Frontal cortex (tissue), 4 donors: Measurements from ENCODE around the gene MDFI. TPM values are rescaled to one million over a fixed set of nuclear protein-coding genes. Genes with fewer than 3 reads are reported as not detected.

ENCODE experiments used
- DNase-seq, 2 donors: peaks; one replicate each; pipeline ENCODE4 v3.0.0; 2012; ENCODE audit warnings: low spot score in 2 of 2
- FAIRE-seq: peaks from 2 replicates; lab custom pipeline; 2012; peaks lifted over from hg19 to GRCh38; lab: Jason Lieb, UNC
- total RNA-seq: library from RNA; depleted of rRNA; stranded (reverse); fragments of >200 nt; gene quantifications from one replicate; pipeline ENCODE4 v1.2.3, GENCODE V29; 2014
- donor health status: control.
- donor health status: control.
- donor health status: control.

The MDFI gene
- total RNA-seq, 1 donor from 2014 or later, result 11.4 TPM

DNA sequence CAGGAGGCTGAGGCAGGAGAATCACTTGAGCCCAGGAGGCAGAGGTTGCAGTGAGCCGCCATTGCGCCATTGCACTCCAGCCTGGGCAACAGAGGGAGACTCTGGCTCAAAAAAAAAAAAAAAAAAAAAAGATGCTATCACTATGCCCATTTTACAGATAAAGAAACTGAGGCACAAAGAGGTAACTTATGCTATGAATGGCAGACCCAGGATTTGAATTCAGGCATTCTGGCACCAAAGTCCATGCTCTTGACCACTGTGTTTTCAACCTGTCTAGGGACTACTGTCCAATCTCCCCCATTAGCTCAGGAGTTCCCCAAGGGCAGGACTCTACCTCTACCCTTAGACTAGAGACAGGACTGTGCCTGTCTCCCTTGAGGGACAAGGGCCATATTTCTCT, 9.1 kb upstream of the MDFI start:
- FAIRE-seq (no peak), DNase-seq (no peak)

GRCh38 chr6:41630069-41630468, 8.2 kb upstream of the MDFI start:
- FAIRE-seq, result no peak
- no peak for DNase-seq

DNA sequence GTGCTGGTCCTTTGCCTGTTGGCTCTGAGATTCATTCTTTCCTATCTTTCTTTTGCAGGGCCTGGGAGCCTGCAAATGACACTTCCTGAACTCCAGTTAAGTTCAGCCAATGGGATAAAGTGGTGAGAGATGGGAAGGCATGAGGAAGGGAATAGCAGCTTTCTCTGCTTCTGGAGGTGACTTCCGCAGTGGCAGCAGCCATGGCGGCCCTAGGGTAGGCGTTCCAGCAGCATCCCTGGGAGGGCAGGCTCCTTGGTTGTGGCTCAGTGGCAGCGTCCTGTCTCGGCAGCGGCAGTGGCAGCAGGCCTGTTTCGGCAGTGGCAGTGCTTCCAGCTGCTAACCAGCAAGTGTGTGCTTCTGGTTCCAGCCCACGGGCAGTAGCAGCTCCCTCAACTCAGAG, 7.3 kb upstream of the MDFI start:
- DNase-seq (no peak), FAIRE-seq (no peak)

GRCh38 chr6:41633056-41633634, 5.1 kb upstream of the MDFI start:
- no peak for DNase-seq

GRCh38 chr6:41634657-41635056, 3.6 kb upstream of the MDFI start:
- no peak for FAIRE-seq
- no peak for DNase-seq

More at GRCh38 chr6:41633056-41633634, 5.1 kb upstream of the MDFI start:
- FAIRE-seq, result no peak

- FAIRE-seq (no peak), DNase-seq (no peak)
These were observed 2.9 kb upstream of the MDFI start for GRCh38 chr6:41635365-41635764.

GRCh38 chr6:41636833-41637193, 1.5 kb upstream of the MDFI start:
- FAIRE-seq, result no peak
- peak in 1 of 2 donors; percentile 52 for DNase-seq

DNA sequence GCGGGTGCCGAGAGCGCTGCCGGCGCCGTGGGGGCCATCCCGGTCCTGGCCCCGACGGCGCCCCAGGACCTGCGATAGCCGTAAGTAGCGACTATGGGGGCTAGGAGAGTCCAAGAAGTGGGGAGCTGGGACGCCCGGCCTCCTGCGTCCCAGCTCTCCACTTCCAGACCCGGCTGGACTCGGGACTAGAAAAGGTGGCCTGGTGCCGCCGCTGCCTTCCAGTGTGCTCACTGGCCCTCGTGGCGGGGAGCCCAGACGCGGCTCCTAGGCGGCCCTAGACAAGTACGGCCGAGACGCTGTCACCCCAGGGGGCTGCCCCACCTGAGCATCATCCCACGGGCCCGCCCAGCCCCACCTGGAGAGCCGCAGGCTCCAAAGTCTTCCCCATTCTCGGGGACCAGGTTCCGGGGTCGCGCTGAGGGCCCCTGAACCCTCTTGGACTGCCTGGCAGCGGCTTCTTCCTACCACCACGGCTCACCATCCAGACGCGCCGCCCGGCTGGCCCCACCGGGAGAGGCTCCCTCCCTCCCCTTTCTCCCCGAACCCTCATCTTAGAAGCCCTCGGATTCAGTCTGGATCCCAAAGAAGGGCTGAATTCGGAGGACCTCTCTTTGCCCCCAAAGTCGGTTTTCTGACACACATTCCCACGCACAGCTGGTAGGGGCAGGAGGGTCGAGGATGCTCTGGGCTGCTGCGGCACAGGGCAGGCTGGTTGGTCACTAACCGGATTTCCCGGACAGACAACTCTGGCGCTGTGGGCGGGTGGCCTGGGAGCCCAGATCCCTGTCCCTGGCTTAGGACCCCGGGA, 870 bp upstream of the MDFI start:
- DNase-seq (no peak), FAIRE-seq (no peak)

GRCh38 chr6:41638935-41639808, 904 bp downstream of the MDFI start:
- DNase-seq, result no peak
- no peak for FAIRE-seq

- FAIRE-seq (no peak), DNase-seq (no peak)
These were observed 1.6 kb downstream of the MDFI start for GRCh38 chr6:41639809-41640371.

- DNase-seq (no peak), FAIRE-seq (no peak)
These were observed 2.2 kb downstream of the MDFI start for GRCh38 chr6:41640426-41640825.

DNA sequence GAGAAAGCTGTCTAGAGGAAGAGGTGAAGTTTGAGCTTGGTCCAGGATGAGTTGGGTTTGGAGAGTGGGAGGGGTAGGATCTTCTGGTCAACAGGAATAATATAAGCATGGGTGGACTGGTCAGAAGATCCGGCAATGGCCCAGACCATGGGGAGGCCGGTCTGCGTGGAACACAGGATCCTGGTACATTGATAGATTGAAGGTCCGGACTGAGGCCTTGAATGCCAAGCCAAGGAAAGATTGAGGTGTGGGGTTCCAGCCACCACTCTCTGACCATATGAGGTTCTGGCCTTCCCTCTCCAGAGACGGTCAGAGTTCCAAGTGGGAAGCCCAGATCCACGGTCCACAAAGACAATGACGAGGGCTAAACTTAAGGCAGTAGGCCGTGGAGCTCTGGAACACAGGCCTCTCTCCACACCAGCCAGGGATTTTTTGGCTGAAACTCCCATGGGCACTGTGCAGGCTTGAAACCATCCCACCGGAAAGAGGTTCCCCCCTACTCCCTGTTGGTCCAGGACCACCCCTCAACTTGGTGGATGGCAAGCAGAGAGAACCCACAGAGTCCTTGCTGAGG, 3.2 kb downstream of the MDFI start:
- no peak for FAIRE-seq

GRCh38 chr6:41642090-41642959, 4.1 kb downstream of the MDFI start:
- DNase-seq, result no peak
- no peak for FAIRE-seq

More for the DNA sequence above, 3.2 kb downstream of the MDFI start:
- DNase-seq, result no peak

GRCh38 chr6:41642960-41643898, 5.0 kb downstream of the MDFI start:
- FAIRE-seq, result no peak

DNA sequence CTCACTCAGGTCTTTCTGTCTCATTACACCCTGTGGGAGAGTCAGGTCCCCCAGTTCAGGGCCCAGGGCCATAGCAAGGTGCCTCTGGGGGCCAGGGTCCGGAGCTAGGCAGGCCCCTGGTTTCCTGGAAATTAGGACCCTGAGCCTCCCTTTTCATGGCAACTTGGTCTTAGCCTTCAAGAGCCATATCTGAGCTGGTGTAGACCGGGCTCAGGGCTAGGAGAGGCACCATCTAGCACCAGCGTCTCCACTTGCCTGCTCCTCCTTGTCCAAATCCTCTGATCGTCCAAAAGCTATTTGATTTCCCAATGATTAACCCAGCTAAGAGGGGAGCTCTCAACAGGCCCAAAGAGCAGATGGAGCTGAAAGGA, 5.6 kb downstream of the MDFI start:
- FAIRE-seq, result no peak
- DNase-seq, result no peak

More at GRCh38 chr6:41642960-41643898, 5.0 kb downstream of the MDFI start:
- DNase-seq, result no peak

GRCh38 chr6:41644297-41644879, 6.1 kb downstream of the MDFI start:
- DNase-seq, result no peak
- FAIRE-seq, result no peak

GRCh38 chr6:41645007-41645618, 6.8 kb downstream of the MDFI start:
- DNase-seq, result no peak
- FAIRE-seq, result no peak
